PC-3 (cell line): ENCODE results near the gene PPFIBP1. TPM values are rescaled to one million over a fixed set of nuclear protein-coding genes. Genes with fewer than 3 reads are reported as not detected.

Source experiments
- ATAC-seq: fragments of 200-7000 bp; cut with Tn5 transposase; 2 replicates; pipeline ENCODE4 v1.9.1; 2020; ENCODE audit warnings: mild to moderate bottlenecking, moderate library complexity
- BruUV-seq: library from RNA; stranded (reverse); fragments of 400-500 nt; replicated peaks from 2 replicates; lab custom pipeline; 2021; lab: Mats Ljungman, UMichigan
- CTCF ChIA-PET: fragments of 300-600 bp; sonication (Branson Sonifier 250); formaldehyde crosslinking; loops from one replicate; lab custom pipeline; 2022; ENCODE audit warnings: antibody characterized with exemption; lab: Charles Lee
- POLR2A ChIA-PET: fragments of 300-600 bp; sonication (Branson Sonifier 250); formaldehyde crosslinking; loops from one replicate; lab custom pipeline; 2022; ENCODE audit warnings: antibody characterized with exemption; ENCODE audit not compliant: unreplicated experiment; lab: Charles Lee
- DNase-seq: peaks from one replicate; pipeline ENCODE4 v3.0.0-alpha.2; 2015
- H2AFZ ChIP-seq: fragments of 300-600 bp; sonication (generic); 2 replicates; pipeline ENCODE4 v1.6.0; 2016; ENCODE audit warnings: antibody characterized with exemption, low read length
- H3F3A ChIP-seq: fragments of 300-600 bp; sonication (generic); one replicate; pipeline ENCODE4 v1.6.0; 2017; ENCODE audit warnings: antibody characterized with exemption, low read length, control low read depth, mild to moderate bottlenecking; ENCODE audit not compliant: unreplicated experiment
- H3K27ac ChIP-seq: fragments of 300-600 bp; sonication (generic); 2 replicates; pipeline ENCODE4 v1.5.1; 2016; ENCODE audit warnings: mild to moderate bottlenecking, low read length
- H3K27me3 ChIP-seq: fragments of 300-600 bp; sonication (generic); 2 replicates; pipeline ENCODE4 v1.6.1; 2016; ENCODE audit warnings: low read length, mixed read lengths
- H3K36me3 ChIP-seq: fragments of 300-600 bp; sonication (generic); 2 replicates; pipeline ENCODE4 v1.6.1; 2016; ENCODE audit warnings: low read depth, mixed run types, low read length, mixed read lengths
- H3K4me1 ChIP-seq: fragments of 300-600 bp; sonication (generic); 2 replicates; pipeline ENCODE4 v1.5.1; 2016; ENCODE audit warnings: low read length; ENCODE audit not compliant: insufficient read depth
- H3K4me2 ChIP-seq: fragments of 300-600 bp; sonication (generic); 2 replicates; pipeline ENCODE4 v1.6.0; 2016; ENCODE audit warnings: low read length
- H3K4me3 ChIP-seq: fragments of 300-600 bp; sonication (generic); 2 replicates; pipeline ENCODE4 v1.5.1; 2016; ENCODE audit warnings: mild to moderate bottlenecking, low read length, mixed read lengths
- H3K79me2 ChIP-seq: fragments of 300-600 bp; sonication (generic); 2 replicates; pipeline ENCODE4 v1.6.1; 2017; ENCODE audit warnings: low read length, mixed read lengths
- H3K9ac ChIP-seq: fragments of 300-600 bp; sonication (generic); 2 replicates; pipeline ENCODE4 v1.6.0; 2016; ENCODE audit warnings: mild to moderate bottlenecking, low read length
- H3K9me2 ChIP-seq: fragments of 300-600 bp; sonication (generic); replicated peaks from 2 replicates; pipeline ENCODE4 v1.6.1; 2016; ENCODE audit warnings: mixed run types, low read length, mixed read lengths
- H3K9me3 ChIP-seq: fragments of 300-600 bp; sonication (generic); 2 replicates; pipeline ENCODE4 v1.6.1; 2016; ENCODE audit warnings: low read length, mixed read lengths
- H4K20me1 ChIP-seq: fragments of 300-600 bp; sonication (generic); 2 replicates; pipeline ENCODE4 v1.6.1; 2016; ENCODE audit warnings: low read length, mixed read lengths
- EZH2 ChIP-seq: fragments of 300-600 bp; sonication (generic); IDR thresholded peaks from one replicate; pipeline ENCODE4 v1.6.1; 2017; ENCODE audit warnings: antibody characterized with exemption, mild to moderate bottlenecking, low read length; ENCODE audit not compliant: unreplicated experiment
- EZH2phosphoT487 ChIP-seq: fragments of 300-600 bp; sonication (generic); IDR thresholded peaks from 2 replicates; pipeline ENCODE4 v1.6.1; 2018; ENCODE audit warnings: mild to moderate bottlenecking, antibody characterized with exemption, low read length, borderline replicate concordance
- intact Hi-C: fragments of 100-400 bp; cut with micrococcal nuclease; formaldehyde crosslinking; loops from 2 replicates; pipeline ENCODE4 v1.9.0; 2023
- total RNA-seq: library from RNA; depleted of rRNA; stranded (reverse); fragments of >200 nt; gene quantifications from 2 replicates; pipeline ENCODE4 v1.2.3, GENCODE V29; 2014
- TF ChIP-seq, protein P1 (sequence below): fragments of 300-600 bp; sonication (generic); conservative IDR thresholded peaks from 2 replicates; pipeline ENCODE4 v1.5.1; 2017; ENCODE audit warnings: antibody characterized with exemption, low read depth, mild to moderate bottlenecking, low read length

PPFIBP1 gene
- total RNA-seq, 1 experiment from 2014 or later: 56.9 TPM

DNA sequence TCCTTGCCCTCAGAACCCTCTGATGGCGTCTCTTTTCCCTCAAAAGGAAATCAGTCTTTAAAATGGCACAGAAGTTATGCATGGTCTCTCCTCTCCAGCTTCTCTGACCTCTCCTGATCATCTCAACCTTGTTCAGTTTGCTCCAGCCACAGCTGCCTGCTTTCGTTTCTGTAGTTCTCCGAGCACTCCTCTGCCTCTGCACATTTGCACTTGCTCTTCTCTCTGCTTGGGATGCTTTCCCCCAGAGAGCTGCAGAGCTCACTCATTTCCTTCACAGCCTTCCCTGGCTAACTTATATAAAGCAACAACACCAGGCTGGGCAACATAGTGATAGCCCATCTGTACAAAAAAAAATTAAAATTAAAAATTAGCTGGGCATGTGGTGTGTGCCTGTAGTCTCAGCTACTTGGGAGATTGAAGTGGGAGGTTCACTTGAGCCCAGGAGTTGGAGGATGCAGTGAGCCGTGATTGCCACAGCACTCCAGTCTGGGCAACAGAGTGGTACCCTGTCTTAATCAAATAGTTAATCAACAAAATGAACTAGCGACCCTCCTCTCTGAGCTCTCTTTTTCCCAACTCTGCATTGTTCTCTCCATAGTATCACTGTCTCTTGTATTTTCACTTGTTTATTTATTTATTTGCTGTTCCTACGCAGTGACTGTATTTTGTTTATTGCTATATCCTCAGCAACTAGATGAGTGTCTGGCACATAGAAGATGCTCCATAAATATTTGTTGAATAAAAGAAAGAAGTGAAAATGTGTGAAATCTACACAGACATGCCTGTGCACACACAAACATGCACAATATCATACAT is 37.7 kb downstream of the PPFIBP1 start:
- Histone ChIP-seq H3K9me3 (no peaks in the 10 kb centered on the region), H3K4me3 (no peak overlapping the region), H3K27ac (no peak overlapping the region), H3K4me2 (no peak overlapping the region), H3K27me3 (no peaks in the 10 kb centered on the region), H3K9me2 (no peaks in the 10 kb centered on the region), H2AFZ (no peak overlapping the region), H3K4me1 (peaks cover 12% of the 10 kb centered on the region), H3K79me2 (peaks cover 58% of the 10 kb centered on the region), H3K9ac (no peak overlapping the region), H4K20me1 (no peaks in the 10 kb centered on the region), H3F3A (no peaks in the 10 kb centered on the region), H3K36me3 (no peaks in the 10 kb centered on the region)
- DNase-seq (no peak), ATAC-seq (no peak)
- intact Hi-C loops: no loop called here
- BruUV-seq: no TSS peak
- POLR2A ChIA-PET: interaction anchor here (0.6 kb wide), 1 partner anchor 72 kb away, joined by 3 read pairs; no protein-coding TSS in a partner anchor
- CTCF ChIA-PET: no interaction called here
- TF ChIP-seq, protein P1, sequence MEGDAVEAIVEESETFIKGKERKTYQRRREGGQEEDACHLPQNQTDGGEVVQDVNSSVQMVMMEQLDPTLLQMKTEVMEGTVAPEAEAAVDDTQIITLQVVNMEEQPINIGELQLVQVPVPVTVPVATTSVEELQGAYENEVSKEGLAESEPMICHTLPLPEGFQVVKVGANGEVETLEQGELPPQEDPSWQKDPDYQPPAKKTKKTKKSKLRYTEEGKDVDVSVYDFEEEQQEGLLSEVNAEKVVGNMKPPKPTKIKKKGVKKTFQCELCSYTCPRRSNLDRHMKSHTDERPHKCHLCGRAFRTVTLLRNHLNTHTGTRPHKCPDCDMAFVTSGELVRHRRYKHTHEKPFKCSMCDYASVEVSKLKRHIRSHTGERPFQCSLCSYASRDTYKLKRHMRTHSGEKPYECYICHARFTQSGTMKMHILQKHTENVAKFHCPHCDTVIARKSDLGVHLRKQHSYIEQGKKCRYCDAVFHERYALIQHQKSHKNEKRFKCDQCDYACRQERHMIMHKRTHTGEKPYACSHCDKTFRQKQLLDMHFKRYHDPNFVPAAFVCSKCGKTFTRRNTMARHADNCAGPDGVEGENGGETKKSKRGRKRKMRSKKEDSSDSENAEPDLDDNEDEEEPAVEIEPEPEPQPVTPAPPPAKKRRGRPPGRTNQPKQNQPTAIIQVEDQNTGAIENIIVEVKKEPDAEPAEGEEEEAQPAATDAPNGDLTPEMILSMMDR: no peak
- no peak for TF ChIP-seq EZH2

GRCh38 chr12:27564612-27565213 is 40.7 kb downstream of the PPFIBP1 start:
- H3K4me2 ChIP-seq: 0 out of 2 replicates have a peak overlapping the region, but pooled peaks have one; percentile 3
- no peak overlapping the region for H3K9ac ChIP-seq

More at GRCh38 chr12:27564612-27565213, 40.7 kb downstream of the PPFIBP1 start:
- H3K79me2 ChIP-seq: peaks cover 31% of the 10 kb centered on the region
- H3K27ac ChIP-seq: peak overlapping the region; percentile 47
- ATAC-seq (peak; percentile 85), DNase-seq (peak; percentile 44)
- BruUV-seq: no TSS peak
- no peak overlapping the region for H3K4me3 ChIP-seq
- H3K36me3 ChIP-seq: no peaks in the 10 kb centered on the region
- ChIA-PET CTCF (no interaction called here), POLR2A (no interaction called here)
- no peaks in the 10 kb centered on the region for H3K27me3 ChIP-seq
- no peaks in the 10 kb centered on the region for H3K9me3 ChIP-seq
- no peaks in the 10 kb centered on the region for H3K9me2 ChIP-seq
- H3F3A ChIP-seq: no peaks in the 10 kb centered on the region
- peaks cover 12% of the 10 kb centered on the region for H3K4me1 ChIP-seq
- H4K20me1 ChIP-seq: no peaks in the 10 kb centered on the region
- no peak for TF ChIP-seq EZH2phosphoT487
- TF ChIP-seq, protein P1: no peak
- TF ChIP-seq EZH2: no peak
- H2AFZ ChIP-seq: no peak overlapping the region
- intact Hi-C loops: no loop called here
